ENCODE measurements around the gene IL11. TPM values are rescaled to one million over a fixed set of nuclear protein-coding genes. Genes with fewer than 3 reads are reported as not detected.

Gene IL11
- polyA plus RNA-seq, 1 experiment: 14.8 TPM

DNA sequence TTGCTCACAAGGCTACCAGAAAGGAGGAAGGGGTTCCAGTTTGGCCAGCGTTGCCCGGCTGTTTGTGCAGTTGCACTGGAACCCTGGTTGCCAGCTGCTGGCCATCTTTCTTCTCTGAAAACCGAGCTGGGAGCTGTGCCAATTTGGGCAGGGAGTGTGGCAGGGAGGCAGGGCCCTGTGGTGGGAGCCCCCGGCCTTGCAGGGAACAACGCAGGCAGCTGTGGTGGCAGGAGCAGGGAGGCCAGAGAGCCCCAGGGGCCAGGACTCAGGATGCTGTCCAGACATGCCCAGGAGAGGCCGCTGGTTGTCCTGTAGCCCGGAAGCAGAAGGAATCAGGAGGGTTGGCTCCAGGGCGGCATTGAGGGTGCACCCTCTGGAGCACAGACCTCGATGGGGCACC is 25.8 kb downstream of the IL11 start:
- H3K27ac ChIP-seq (ENCODE audit: low read depth, low read length): no peak overlapping the region
- TF ChIP-seq, protein P1, sequence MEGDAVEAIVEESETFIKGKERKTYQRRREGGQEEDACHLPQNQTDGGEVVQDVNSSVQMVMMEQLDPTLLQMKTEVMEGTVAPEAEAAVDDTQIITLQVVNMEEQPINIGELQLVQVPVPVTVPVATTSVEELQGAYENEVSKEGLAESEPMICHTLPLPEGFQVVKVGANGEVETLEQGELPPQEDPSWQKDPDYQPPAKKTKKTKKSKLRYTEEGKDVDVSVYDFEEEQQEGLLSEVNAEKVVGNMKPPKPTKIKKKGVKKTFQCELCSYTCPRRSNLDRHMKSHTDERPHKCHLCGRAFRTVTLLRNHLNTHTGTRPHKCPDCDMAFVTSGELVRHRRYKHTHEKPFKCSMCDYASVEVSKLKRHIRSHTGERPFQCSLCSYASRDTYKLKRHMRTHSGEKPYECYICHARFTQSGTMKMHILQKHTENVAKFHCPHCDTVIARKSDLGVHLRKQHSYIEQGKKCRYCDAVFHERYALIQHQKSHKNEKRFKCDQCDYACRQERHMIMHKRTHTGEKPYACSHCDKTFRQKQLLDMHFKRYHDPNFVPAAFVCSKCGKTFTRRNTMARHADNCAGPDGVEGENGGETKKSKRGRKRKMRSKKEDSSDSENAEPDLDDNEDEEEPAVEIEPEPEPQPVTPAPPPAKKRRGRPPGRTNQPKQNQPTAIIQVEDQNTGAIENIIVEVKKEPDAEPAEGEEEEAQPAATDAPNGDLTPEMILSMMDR (IDR thresholded peaks at IDR 0.05; ENCODE audit: low read depth, low read length): no peak
- no peak for DNase-seq (ENCODE audit: low read depth, low spot score)
- no peak overlapping the region for H3K4me3 ChIP-seq (ENCODE audit: low read depth, low read length)
- POLR2A ChIA-PET: interaction anchor here (0.5 to 1.2 kb wide), 2 partner anchors 26 to 63 kb away, joined by 4 to 6 read pairs; partner anchors contain the start of genes IL11 and UBE2S
- H3K27me3 ChIP-seq (ENCODE audit: control insufficient read depth, insufficient read depth, low read length): no peaks in the 10 kb centered on the region
- CTCF ChIA-PET: interaction anchor here (1.0 kb wide), 1 partner anchor 43 kb away, joined by 4 read pairs; no protein-coding TSS in a partner anchor
- no peaks in the 10 kb centered on the region; the same call in 1 of the 2 replicates for H3K9me3 ChIP-seq (ENCODE audit: control insufficient read depth, insufficient read depth, low read length)

DNA sequence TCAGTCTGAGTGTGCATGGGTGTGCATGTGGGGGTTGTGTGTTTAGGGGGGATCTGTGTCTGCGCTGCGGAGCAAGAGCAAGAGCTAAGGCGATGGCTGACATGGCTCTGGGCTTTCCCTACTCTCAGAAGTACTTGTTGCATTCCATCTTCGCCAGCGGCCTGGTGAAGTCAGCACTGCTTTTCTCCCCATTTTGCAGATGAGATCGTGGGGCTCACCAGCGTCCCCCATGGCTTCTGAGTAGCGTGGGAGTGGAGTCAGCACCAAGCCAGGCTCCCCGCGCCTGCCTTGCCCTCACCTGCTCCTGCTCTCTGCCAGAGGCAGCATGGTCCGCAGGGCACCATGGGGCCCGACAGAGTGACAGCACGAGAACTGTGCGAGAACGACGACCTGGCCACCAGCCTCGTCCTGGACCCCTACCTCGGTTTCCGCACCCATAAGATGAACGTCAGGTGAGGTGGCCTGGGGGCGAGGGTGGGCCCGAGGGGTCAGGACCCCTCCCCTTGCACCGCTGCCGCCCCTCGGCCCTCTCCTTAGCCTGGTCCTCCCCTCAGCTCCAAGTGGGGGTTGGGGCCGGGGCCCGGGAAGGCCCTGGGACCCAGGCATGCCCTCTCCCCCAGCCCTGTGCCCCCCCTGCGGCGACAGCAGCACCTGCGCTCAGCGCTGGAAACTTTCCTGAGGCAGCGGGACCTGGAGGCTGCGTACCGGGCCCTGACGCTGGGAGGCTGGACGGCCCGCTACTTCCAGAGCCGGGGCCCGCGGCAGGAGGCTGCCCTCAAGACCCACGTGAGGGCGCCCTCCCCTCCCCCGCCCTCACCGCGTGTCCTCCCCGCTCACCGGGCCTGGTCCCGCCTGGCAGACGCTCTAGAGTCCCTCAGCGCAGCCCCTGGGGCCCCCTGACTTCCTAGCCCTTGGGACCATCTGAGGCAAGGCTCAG is 28.4 kb downstream of the IL11 start:
- H3K27me3 ChIP-seq (ENCODE audit: control insufficient read depth, insufficient read depth, low read length): no peaks in the 10 kb centered on the region
- no peak for DNase-seq (ENCODE audit: low read depth, low spot score)
- POLR2A ChIA-PET: no interaction called here
- no peak overlapping the region for H3K27ac ChIP-seq (ENCODE audit: low read depth, low read length)
- peak overlapping the region; percentile 38 for H3K4me3 ChIP-seq (ENCODE audit: low read depth, low read length)
- no peaks in the 10 kb centered on the region; the same call in 1 of the 2 replicates for H3K9me3 ChIP-seq (ENCODE audit: control insufficient read depth, insufficient read depth, low read length)
- TF ChIP-seq, protein P1 (IDR thresholded peaks at IDR 0.05; ENCODE audit: low read depth, low read length): no peak
- CTCF ChIA-PET: interaction anchor here (0.7 kb wide), 1 partner anchor 201 kb away, joined by 4 read pairs; no protein-coding TSS in a partner anchor

DNA sequence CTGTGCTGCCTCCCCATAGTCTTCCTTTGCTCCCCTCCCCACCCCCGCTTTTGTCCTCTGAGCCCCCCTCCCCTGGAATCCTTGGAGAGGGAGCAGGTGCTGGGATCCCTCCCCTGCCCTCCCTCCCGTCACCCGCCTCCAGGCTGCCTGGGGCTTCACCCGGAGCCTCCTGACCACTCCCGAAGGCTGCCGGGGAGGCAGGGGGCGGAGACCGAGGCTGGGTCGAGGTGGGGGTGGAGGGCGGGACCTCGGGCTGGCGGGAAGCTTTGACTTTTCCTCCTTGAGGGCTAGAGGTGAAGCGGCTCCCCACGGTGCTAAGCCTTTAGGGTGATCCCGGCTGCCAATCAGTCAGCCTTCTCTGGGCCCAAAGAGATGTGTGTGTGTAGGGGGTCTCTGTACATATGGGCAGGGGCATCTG is 29.1 kb downstream of the IL11 start:
- H3K27ac ChIP-seq (ENCODE audit: low read depth, low read length): no peak overlapping the region
- H3K9me3 ChIP-seq (ENCODE audit: control insufficient read depth, insufficient read depth, low read length): no peaks in the 10 kb centered on the region; the same call in 1 of the 2 replicates
- ChIA-PET CTCF (interaction anchor here (0.6 to 0.7 kb wide), 2 partner anchors 195 to 200 kb away, joined by 3 to 4 read pairs; no protein-coding TSS in a partner anchor), POLR2A (interaction anchor here (0.7 kb wide), 1 partner anchor 1199 kb away, joined by 5 read pairs; no protein-coding TSS in a partner anchor)
- TF ChIP-seq, protein P1 (IDR thresholded peaks at IDR 0.05; ENCODE audit: low read depth, low read length): no peak
- H3K27me3 ChIP-seq (ENCODE audit: control insufficient read depth, insufficient read depth, low read length): no peaks in the 10 kb centered on the region
- DNase-seq (ENCODE audit: low read depth, low spot score): no peak
- peak overlapping the region; percentile 79 for H3K4me3 ChIP-seq (ENCODE audit: low read depth, low read length)

DNA sequence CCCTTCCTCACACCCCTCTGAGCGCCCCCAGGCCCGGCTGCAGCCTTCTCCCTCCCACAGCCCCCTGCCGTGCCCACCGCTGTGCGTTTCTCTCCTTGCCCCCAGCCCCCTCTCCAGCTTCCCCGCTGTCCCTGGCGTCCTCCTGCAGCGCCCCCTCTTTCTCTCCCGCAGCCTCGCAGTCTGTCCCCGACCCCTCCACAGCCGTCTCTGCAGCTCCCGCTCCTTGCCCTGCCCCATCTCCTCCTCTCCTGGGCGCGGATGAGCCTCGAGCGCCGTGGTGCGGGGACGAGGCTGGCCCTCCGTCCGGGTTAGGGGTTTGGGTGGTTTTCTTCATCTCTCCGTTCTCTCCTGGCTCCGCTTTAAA is 29.5 kb downstream of the IL11 start:
- TF ChIP-seq, protein P1 (IDR thresholded peaks at IDR 0.05; ENCODE audit: low read depth, low read length): peak; percentile 28
- peak overlapping the region; percentile 79 for H3K4me3 ChIP-seq (ENCODE audit: low read depth, low read length)
- no peak overlapping the region for H3K27ac ChIP-seq (ENCODE audit: low read depth, low read length)
- POLR2A ChIA-PET: interaction anchor here (0.7 kb wide), 1 partner anchor 1198 kb away, joined by 5 read pairs; no protein-coding TSS in a partner anchor
- DNase-seq (ENCODE audit: low read depth, low spot score): no peak
- CTCF ChIA-PET: interaction anchor here (0.6 kb wide), 1 partner anchor 195 kb away, joined by 3 read pairs; no protein-coding TSS in a partner anchor
- H3K9me3 ChIP-seq (ENCODE audit: control insufficient read depth, insufficient read depth, low read length): no peaks in the 10 kb centered on the region; the same call in 1 of the 2 replicates
- no peaks in the 10 kb centered on the region for H3K27me3 ChIP-seq (ENCODE audit: control insufficient read depth, insufficient read depth, low read length)

Measured in AG04450 (cell line).